ENCODE data around the gene SLC38A5. TPM values are rescaled to one million over a fixed set of nuclear protein-coding genes. Genes with fewer than 3 reads are reported as not detected.

SLC38A5 gene
- total and polyA plus RNA-seq, 2 donors (not counting 3 experiments of a cell fraction or from before 2014, with no cell fraction given), result 21.6 to 28.8 TPM

- ChIA-PET POLR2A (no interaction called here), CTCF (no interaction called here)
- Histone ChIP-seq H3K4me1 (ENCODE audit: control insufficient read depth, extremely low read depth, insufficient read depth, low read length) (peaks cover 6% of the 10 kb centered on the region), H3K9me1 (replicated peaks; ENCODE audit: control insufficient read depth, extremely low read depth, insufficient read depth, low read length) (no peaks in the 10 kb centered on the region), H3K27me3 (ENCODE audit: control insufficient read depth in 2 of 2, insufficient read depth in 2 of 2, low read length in 2 of 2) (no peaks in the 10 kb centered on the region), H3K4me2 (ENCODE audit: insufficient read depth, low read length) (no peak overlapping the region), H3K9me3 (replicated peaks; ENCODE audit: control insufficient read depth, insufficient read depth, low read length) (no peaks in the 10 kb centered on the region), H3K4me3 (replicated peaks in 1 of 3; ENCODE audit: insufficient read depth in 1 of 3, low read depth in 1 of 3, low read length in 3 of 3) (no peak overlapping the region), H4K20me1 (replicated peaks; ENCODE audit: control insufficient read depth, extremely low read depth, insufficient read depth, low read length) (no peaks in the 10 kb centered on the region), H3K27ac (ENCODE audit: insufficient read depth, low read depth, low read length) (no peak overlapping the region), H2AFZ (ENCODE audit: low read depth, low read length) (no peak overlapping the region), H3K9ac (replicated peaks; ENCODE audit: extremely low read depth, insufficient read depth, low read length) (no peak overlapping the region), H3K36me3 (ENCODE audit: control insufficient read depth in 2 of 2, extremely low read depth in 1 of 2, insufficient read depth in 2 of 2, low read length in 2 of 2) (peaks cover 0 to 7% of the 10 kb centered on the region in 2 experiments), H3K79me2 (ENCODE audit: control insufficient read depth, insufficient read depth, low read length) (peaks cover 34% of the 10 kb centered on the region)
- intact Hi-C loops (cut with micrococcal nuclease) (loop anchor here (5.0 kb wide), 3 partner anchors 44 to 396 kb away; partner anchors contain the start of gene EBP), dilution Hi-C loops (cut with MboI; ENCODE audit: extremely low pct_ligation_motif_present, low sequenced_read_pairs) (no loop called here)
- DNase-seq (ENCODE audit: low read depth, low spot score), result no peak
- BruUV-seq (replicated peaks), result no TSS peak
- FAIRE-seq, result no peak
- TF ChIP-seq MYC (IDR thresholded peaks at IDR 0.05; ENCODE audit: low read depth, low read length) (no peak), POLR2AphosphoS5 (IDR thresholded peaks at IDR 0.05; ENCODE audit: insufficient read depth, low read depth, low read length) (no peak), MAX (IDR thresholded peaks at IDR 0.05; ENCODE audit: insufficient read depth, insufficient read length) (no peak), FOS (IDR thresholded peaks at IDR 0.05; ENCODE audit: borderline replicate concordance, insufficient read depth, low read length) (no peak), EZH2 (IDR thresholded peaks at IDR 0.05; ENCODE audit: borderline replicate concordance, low read depth, low read length, severe bottlenecking) (no peak), CTCF (IDR thresholded peaks at IDR 0.05; ENCODE audit: extremely low read depth in 1 of 2, insufficient read depth in 1 of 2, low read depth in 1 of 2, low read length in 2 of 2) (no peak), GATA2 (IDR thresholded peaks at IDR 0.05; ENCODE audit: insufficient read depth, insufficient read length, low read depth, low read length) (no peak), POLR2A (IDR thresholded peaks at IDR 0.05; ENCODE audit: low read depth, low read length) (no peak), JUN (IDR thresholded peaks at IDR 0.05; ENCODE audit: borderline replicate concordance, insufficient read depth, insufficient read length, low read depth) (no peak)
Measured at GRCh38 chrX:48477960-48478755, 8.1 kb upstream of the SLC38A5 start.
